H9 (cell line): ENCODE results near the gene MCM3AP. TPM values are rescaled to one million over a fixed set of nuclear protein-coding genes. Genes with fewer than 3 reads are reported as not detected.

Experiments used
- DNase-seq: peaks from one replicate; pipeline ENCODE4 v3.0.0-alpha.2; 2017
- H2AFZ ChIP-seq: one replicate; pipeline ENCODE4 v1.6.1; 2013; ENCODE audit warnings: mild to moderate bottlenecking, low read length, control low read depth, moderate library complexity
- H2AK5ac ChIP-seq: 2 replicates; pipeline ENCODE4 v1.6.1; 2013; ENCODE audit warnings: low read length, control low read depth, mixed read lengths; ENCODE audit not compliant: insufficient read length
- H2BK120ac ChIP-seq: one replicate; pipeline ENCODE4 v1.6.1; 2013; ENCODE audit warnings: low read depth, mild to moderate bottlenecking, low read length, control low read depth, inconsistent platforms; ENCODE audit not compliant: poor library complexity, severe bottlenecking
- H2BK12ac ChIP-seq: 2 replicates; pipeline ENCODE4 v1.6.1; 2013; ENCODE audit warnings: low read length, control low read depth, mixed read lengths, low read depth; ENCODE audit not compliant: insufficient read length
- H2BK15ac ChIP-seq: 2 replicates; pipeline ENCODE4 v1.6.1; 2013; ENCODE audit warnings: low read depth, low read length, control low read depth
- H2BK20ac ChIP-seq: one replicate; pipeline ENCODE4 v1.6.1; 2013; ENCODE audit warnings: low read depth, mild to moderate bottlenecking, low read length, control low read depth, inconsistent platforms; ENCODE audit not compliant: poor library complexity, severe bottlenecking
- H2BK5ac ChIP-seq: 2 replicates; pipeline ENCODE4 v1.6.1; 2013; ENCODE audit warnings: low read length, control low read depth, mixed read lengths; ENCODE audit not compliant: insufficient read length
- H3K14ac ChIP-seq: 2 replicates; pipeline ENCODE4 v1.6.1; 2013; ENCODE audit warnings: low read length, control low read depth; ENCODE audit not compliant: insufficient read depth
- H3K18ac ChIP-seq: 2 replicates; pipeline ENCODE4 v1.6.1; 2013; ENCODE audit warnings: low read depth, mild to moderate bottlenecking, mixed read lengths, low read length, control low read depth; ENCODE audit not compliant: insufficient read length
- H3K23ac ChIP-seq: 2 replicates; pipeline ENCODE4 v1.6.1; 2013; ENCODE audit warnings: low read length, control low read depth, mixed read lengths, low read depth; ENCODE audit not compliant: insufficient read length
- H3K23me2 ChIP-seq: 2 replicates; pipeline ENCODE4 v1.6.1; 2013; ENCODE audit warnings: low read depth, mild to moderate bottlenecking, mixed read lengths, low read length, control low read depth; ENCODE audit not compliant: insufficient read length, poor library complexity, severe bottlenecking
- H3K27ac ChIP-seq: 2 replicates; pipeline ENCODE4 v1.5.1; 2013; ENCODE audit warnings: low read length, control low read depth, mixed read lengths, low read depth; ENCODE audit not compliant: insufficient read length
- H3K27me3 ChIP-seq: 2 replicates; pipeline ENCODE4 v1.6.1; 2013; ENCODE audit warnings: low read length, control low read depth, inconsistent platforms; ENCODE audit not compliant: insufficient read depth
- H3K4ac ChIP-seq: 2 replicates; pipeline ENCODE4 v1.6.1; 2013; ENCODE audit warnings: low read depth, mild to moderate bottlenecking, control low read depth, inconsistent platforms, low read length, moderate library complexity
- H3K4me1 ChIP-seq: 2 replicates; pipeline ENCODE4 v1.6.1; 2013; ENCODE audit warnings: low read length, control low read depth, inconsistent platforms; ENCODE audit not compliant: insufficient read depth
- H3K4me2 ChIP-seq: 2 replicates; pipeline ENCODE4 v1.6.1; 2013; ENCODE audit warnings: low read length, control low read depth, mixed read lengths; ENCODE audit not compliant: insufficient read length, insufficient read depth
- H3K56ac ChIP-seq: 2 replicates; pipeline ENCODE4 v1.6.1; 2013; ENCODE audit warnings: low read depth, mild to moderate bottlenecking, mixed read lengths, low read length, control low read depth; ENCODE audit not compliant: insufficient read length
- H3K79me1 ChIP-seq: 2 replicates; pipeline ENCODE4 v1.6.1; 2013; ENCODE audit warnings: low read depth, mild to moderate bottlenecking, moderate library complexity, low read length, control low read depth, inconsistent platforms; ENCODE audit not compliant: insufficient read depth, poor library complexity, severe bottlenecking
- H3K79me2 ChIP-seq: 2 replicates; pipeline ENCODE4 v1.6.1; 2013; ENCODE audit warnings: low read length, control low read depth, inconsistent platforms; ENCODE audit not compliant: insufficient read depth
- H3K9ac ChIP-seq: 2 replicates; pipeline ENCODE4 v1.6.1; 2013; ENCODE audit warnings: low read length, control low read depth, mixed read lengths; ENCODE audit not compliant: insufficient read length; ENCODE audit errors: extremely low read depth
- H3K9me3 ChIP-seq: one replicate; pipeline ENCODE4 v1.6.1; 2013; ENCODE audit warnings: low read depth, low read length, inconsistent platforms; ENCODE audit not compliant: control insufficient read depth
- H3T11ph ChIP-seq: one replicate; pipeline ENCODE4 v1.6.1; 2013; ENCODE audit warnings: mild to moderate bottlenecking, low read length, control low read depth, inconsistent platforms
- H4K20me1 ChIP-seq: one replicate; pipeline ENCODE4 v1.6.1; 2013; ENCODE audit not compliant: control insufficient read depth, insufficient read length, insufficient read depth
- H4K5ac ChIP-seq: 2 replicates; pipeline ENCODE4 v1.6.1; 2013; ENCODE audit warnings: low read depth, mild to moderate bottlenecking, mixed read lengths, low read length, control low read depth; ENCODE audit not compliant: insufficient read length
- H4K8ac ChIP-seq: replicated peaks from 2 replicates; pipeline ENCODE4 v1.6.1; 2013; ENCODE audit warnings: low read length, control low read depth, mixed read lengths, low read depth; ENCODE audit not compliant: insufficient read length
- H4K91ac ChIP-seq: 2 replicates; pipeline ENCODE4 v1.6.1; 2013; ENCODE audit warnings: low read depth, mild to moderate bottlenecking, moderate library complexity, mixed read lengths, low read length, control low read depth; ENCODE audit not compliant: insufficient read length
- H3K27ac Mint-ChIP-seq, 3 experiments: 2 replicates in 2 of 3; 3 replicates in 1 of 3; pipeline ENCODE4 v1.8.0; 2020 to 2021; ENCODE audit warnings: mixed read lengths in 3 of 3, mild to moderate bottlenecking in 1 of 3, moderate library complexity in 1 of 3
- H3K27me3 Mint-ChIP-seq: 2 replicates; pipeline ENCODE4 v1.8.0; 2021; ENCODE audit warnings: low read depth, mild to moderate bottlenecking, moderate library complexity, mixed read lengths
- H3K36me3 Mint-ChIP-seq, 3 experiments: 2 replicates in 2 of 3; 3 replicates in 1 of 3; pipeline ENCODE4 v1.8.0; 2020 to 2021; ENCODE audit warnings: low read depth in 3 of 3, mixed read lengths in 3 of 3; ENCODE audit not compliant: insufficient read depth in 1 of 3
- H3K4me1 Mint-ChIP-seq, 2 experiments: 2 replicates each; pipeline ENCODE4 v1.8.0; 2020; ENCODE audit warnings: mixed read lengths in 2 of 2
- H3K4me3 Mint-ChIP-seq, 2 experiments: 2 replicates in 1 of 2; 3 replicates in 1 of 2; pipeline ENCODE4 v1.8.0; 2020 to 2021; ENCODE audit warnings: mild to moderate bottlenecking in 2 of 2, mixed read lengths in 2 of 2, moderate library complexity in 1 of 2
- H3K9me3 Mint-ChIP-seq, 2 experiments: 2 replicates in 1 of 2; 3 replicates in 1 of 2; pipeline ENCODE4 v1.8.0; 2020; ENCODE audit warnings: mild to moderate bottlenecking in 2 of 2, mixed read lengths in 2 of 2, moderate library complexity in 1 of 2
- WGBS: extraction: QIAGEN DNeasy Blood & Tissue Kit; methylation state at CpG from one replicate; pipeline ENCODE4 v1.1.7; 2013; ENCODE audit warnings: missing lambda C conversion rate, low lambda C conversion rate, mixed read lengths; ENCODE audit not compliant: insufficient read length; ENCODE audit errors: extremely low coverage; 5-methylcytosine and 5-hydroxymethylcytosine counted together
- total RNA-seq: library from RNA; stranded (reverse); gene quantifications from 2 replicates; pipeline ENCODE4 v1.2.1, GENCODE V29; 2021
- TF ChIP-seq, protein P1 (sequence below): fragments of 200-600 bp; sonication (generic); conservative IDR thresholded peaks from 3 replicates; pipeline ENCODE4 v1.8.0; 2021; ENCODE audit warnings: antibody characterized with exemption, mild to moderate bottlenecking

The MCM3AP gene
- total RNA-seq, 1 experiment from 2014 or later = 124 TPM

DNA sequence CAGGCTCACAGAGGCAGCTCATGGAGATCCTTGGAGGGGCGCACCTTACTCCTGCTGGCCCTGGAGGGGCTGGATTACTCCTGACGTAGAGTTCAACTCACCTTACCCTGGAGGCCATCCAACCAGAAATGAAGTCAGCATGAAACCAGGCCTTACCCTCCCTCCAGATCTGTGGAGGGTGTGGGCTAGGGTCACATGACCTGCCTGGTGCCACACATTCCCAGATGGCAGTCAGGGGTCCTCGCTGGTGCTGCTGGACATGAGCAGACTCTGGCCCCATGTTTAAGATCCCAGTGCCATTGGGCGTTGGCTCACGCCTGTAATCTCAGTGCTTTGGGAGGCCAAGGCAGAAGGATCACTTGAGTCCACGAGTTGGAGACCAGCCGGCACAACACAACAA lies 33.8 kb upstream of the MCM3AP start:
- Histone ChIP-seq H3K14ac (no peak overlapping the region), H3K23me2 (peaks cover 14% of the 10 kb centered on the region), H3K4me2 (no peak overlapping the region), H2BK20ac (no peak overlapping the region), H3K4ac (no peak overlapping the region), H4K5ac (no peak overlapping the region), H2BK15ac (no peak overlapping the region), H3K9ac (no peak overlapping the region), H4K20me1 (no peaks in the 10 kb centered on the region), H3K23ac (no peak overlapping the region), H2BK120ac (no peak overlapping the region), H3T11ph (no peak overlapping the region), H3K18ac (no peak overlapping the region), H2BK12ac (no peak overlapping the region), H2AFZ (no peak overlapping the region), H2BK5ac (no peak overlapping the region), H4K8ac (no peak overlapping the region), H4K91ac (no peak overlapping the region), H3K27ac (no peak overlapping the region), H3K56ac (no peak overlapping the region), H3K79me2 (peaks cover 13% of the 10 kb centered on the region; the same call in 1 of the 2 replicates), H3K79me1 (peaks cover 2% of the 10 kb centered on the region), H3K4me1 (peaks cover 7% of the 10 kb centered on the region; the same call in 1 of the 2 replicates), H3K9me3 (no peaks in the 10 kb centered on the region), H2AK5ac (no peak overlapping the region), H3K27me3 (no peaks in the 10 kb centered on the region)
- TF ChIP-seq, protein P1, sequence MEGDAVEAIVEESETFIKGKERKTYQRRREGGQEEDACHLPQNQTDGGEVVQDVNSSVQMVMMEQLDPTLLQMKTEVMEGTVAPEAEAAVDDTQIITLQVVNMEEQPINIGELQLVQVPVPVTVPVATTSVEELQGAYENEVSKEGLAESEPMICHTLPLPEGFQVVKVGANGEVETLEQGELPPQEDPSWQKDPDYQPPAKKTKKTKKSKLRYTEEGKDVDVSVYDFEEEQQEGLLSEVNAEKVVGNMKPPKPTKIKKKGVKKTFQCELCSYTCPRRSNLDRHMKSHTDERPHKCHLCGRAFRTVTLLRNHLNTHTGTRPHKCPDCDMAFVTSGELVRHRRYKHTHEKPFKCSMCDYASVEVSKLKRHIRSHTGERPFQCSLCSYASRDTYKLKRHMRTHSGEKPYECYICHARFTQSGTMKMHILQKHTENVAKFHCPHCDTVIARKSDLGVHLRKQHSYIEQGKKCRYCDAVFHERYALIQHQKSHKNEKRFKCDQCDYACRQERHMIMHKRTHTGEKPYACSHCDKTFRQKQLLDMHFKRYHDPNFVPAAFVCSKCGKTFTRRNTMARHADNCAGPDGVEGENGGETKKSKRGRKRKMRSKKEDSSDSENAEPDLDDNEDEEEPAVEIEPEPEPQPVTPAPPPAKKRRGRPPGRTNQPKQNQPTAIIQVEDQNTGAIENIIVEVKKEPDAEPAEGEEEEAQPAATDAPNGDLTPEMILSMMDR = no peak
- Mint-ChIP-seq H3K4me3 (peak overlapping the region in 1 of 2 experiments; percentile 17; a peak in 1 of 5 replicates), H3K4me1 (peaks cover 32 to 34% of the 10 kb centered on the region in 2 experiments), H3K27me3 (no peaks in the 10 kb centered on the region), H3K9me3 (no peaks in the 10 kb centered on the region), H3K36me3 (peaks cover 17 to 26% (median 23%) of the 10 kb centered on the region in 3 experiments), H3K27ac (0 out of 7 replicates have a peak overlapping the region, but pooled peaks of 1 of the 3 experiments have one; percentile 36)
- no CpG with 5 or more reads among the region's 7 CpGs for WGBS
- DNase-seq = no peak
